ENCODE data around the gene HOXA5.

Gene HOXA5

GRCh38 chr7:27143023-27143949, at the start of gene HOXA5:
HOXA5 (minus strand) TSS chr7:27143681; CDS start chr7:27143607, 74 bp downstream.
- peaks cover 99% of the 10 kb centered on the region for H3K27me3 ChIP-seq (ENCODE audit: insufficient read depth, low read length)
- peaks cover 13% of the 10 kb centered on the region for H3K4me1 ChIP-seq (ENCODE audit: insufficient read depth, low read length)
- H3K4me3 ChIP-seq (ENCODE audit: low read length) = peak within 1 kb of the TSS; percentile 33
- peaks cover 6% of the 10 kb centered on the region for H3K9me3 ChIP-seq (ENCODE audit: low read length)
- H2AFZ ChIP-seq (ENCODE audit: low read depth, low read length) = peak within 1 kb of the TSS; percentile 87
- H3K36me3 ChIP-seq (ENCODE audit: insufficient read depth, low read length) = no peaks in the 10 kb centered on the region

- no peaks in the 10 kb centered on the region for H3K36me3 ChIP-seq (ENCODE audit: insufficient read depth, low read length)
- peak overlapping the region; percentile 36 for H2AFZ ChIP-seq (ENCODE audit: low read depth, low read length)
- H3K9me3 ChIP-seq (ENCODE audit: low read length) = no peaks in the 10 kb centered on the region
- H3K4me3 ChIP-seq (ENCODE audit: low read length) = no peak overlapping the region
- no peaks in the 10 kb centered on the region for H3K4me1 ChIP-seq (ENCODE audit: insufficient read depth, low read length)
- H3K27me3 ChIP-seq (ENCODE audit: insufficient read depth, low read length) = peaks cover 87% of the 10 kb centered on the region
These were observed 49.3 kb upstream of the HOXA5 start for GRCh38 chr7:27192546-27193334.

GRCh38 chr7:27191833-27192545, 48.5 kb upstream of the HOXA5 start:
- H3K36me3 ChIP-seq (ENCODE audit: insufficient read depth, low read length) = no peaks in the 10 kb centered on the region
- H3K27me3 ChIP-seq (ENCODE audit: insufficient read depth, low read length) = peaks cover 88% of the 10 kb centered on the region
- H3K4me1 ChIP-seq (ENCODE audit: insufficient read depth, low read length) = no peaks in the 10 kb centered on the region
- no peak overlapping the region for H2AFZ ChIP-seq (ENCODE audit: low read depth, low read length)
- no peaks in the 10 kb centered on the region for H3K9me3 ChIP-seq (ENCODE audit: low read length)
- H3K4me3 ChIP-seq (ENCODE audit: low read length) = no peak overlapping the region

GRCh38 chr7:27191161-27191731, 47.8 kb upstream of the HOXA5 start:
- Histone ChIP-seq H2AFZ (ENCODE audit: low read depth, low read length) (no peak overlapping the region), H3K27me3 (ENCODE audit: insufficient read depth, low read length) (peaks cover 95% of the 10 kb centered on the region), H3K36me3 (ENCODE audit: insufficient read depth, low read length) (no peaks in the 10 kb centered on the region), H3K4me3 (ENCODE audit: low read length) (no peak overlapping the region), H3K4me1 (ENCODE audit: insufficient read depth, low read length) (no peaks in the 10 kb centered on the region), H3K9me3 (ENCODE audit: low read length) (no peaks in the 10 kb centered on the region)

- Histone ChIP-seq H2AFZ (ENCODE audit: low read depth, low read length) (no peak overlapping the region), H3K4me3 (ENCODE audit: low read length) (no peak overlapping the region), H3K9me3 (ENCODE audit: low read length) (no peaks in the 10 kb centered on the region), H3K27me3 (ENCODE audit: insufficient read depth, low read length) (peaks cover 100% of the 10 kb centered on the region), H3K4me1 (ENCODE audit: insufficient read depth, low read length) (no peaks in the 10 kb centered on the region), H3K36me3 (ENCODE audit: insufficient read depth, low read length) (no peaks in the 10 kb centered on the region)
These were observed 46.7 kb upstream of the HOXA5 start for GRCh38 chr7:27189997-27190748.

- Histone ChIP-seq H3K9me3 (ENCODE audit: low read length) (no peaks in the 10 kb centered on the region), H3K27me3 (ENCODE audit: insufficient read depth, low read length) (peaks cover 100% of the 10 kb centered on the region), H2AFZ (ENCODE audit: low read depth, low read length) (no peak overlapping the region), H3K4me3 (ENCODE audit: low read length) (no peak overlapping the region), H3K36me3 (ENCODE audit: insufficient read depth, low read length) (no peaks in the 10 kb centered on the region), H3K4me1 (ENCODE audit: insufficient read depth, low read length) (peaks cover 3% of the 10 kb centered on the region)
These were observed 46.0 kb upstream of the HOXA5 start for GRCh38 chr7:27189295-27189996.

GRCh38 chr7:27188386-27189294, 45.2 kb upstream of the HOXA5 start:
- Histone ChIP-seq H3K36me3 (ENCODE audit: insufficient read depth, low read length) (no peaks in the 10 kb centered on the region), H3K4me1 (ENCODE audit: insufficient read depth, low read length) (peaks cover 3% of the 10 kb centered on the region), H2AFZ (ENCODE audit: low read depth, low read length) (no peak overlapping the region), H3K4me3 (ENCODE audit: low read length) (no peak overlapping the region), H3K27me3 (ENCODE audit: insufficient read depth, low read length) (peaks cover 98% of the 10 kb centered on the region), H3K9me3 (ENCODE audit: low read length) (no peaks in the 10 kb centered on the region)

GRCh38 chr7:27187475-27188385, 44.2 kb upstream of the HOXA5 start:
- Histone ChIP-seq H2AFZ (ENCODE audit: low read depth, low read length) (no peak overlapping the region), H3K36me3 (ENCODE audit: insufficient read depth, low read length) (no peaks in the 10 kb centered on the region), H3K4me1 (ENCODE audit: insufficient read depth, low read length) (peaks cover 3% of the 10 kb centered on the region), H3K27me3 (ENCODE audit: insufficient read depth, low read length) (peaks cover 98% of the 10 kb centered on the region), H3K4me3 (ENCODE audit: low read length) (no peak overlapping the region), H3K9me3 (ENCODE audit: low read length) (no peaks in the 10 kb centered on the region)

GRCh38 chr7:27186668-27187474, 43.4 kb upstream of the HOXA5 start:
- Histone ChIP-seq H3K27me3 (ENCODE audit: insufficient read depth, low read length) (peaks cover 98% of the 10 kb centered on the region), H3K36me3 (ENCODE audit: insufficient read depth, low read length) (no peaks in the 10 kb centered on the region)

More at GRCh38 chr7:27186668-27187474, 43.4 kb upstream of the HOXA5 start:
- Histone ChIP-seq H3K9me3 (ENCODE audit: low read length) (no peaks in the 10 kb centered on the region), H3K4me3 (ENCODE audit: low read length) (no peak overlapping the region), H2AFZ (ENCODE audit: low read depth, low read length) (no peak overlapping the region), H3K4me1 (ENCODE audit: insufficient read depth, low read length) (peaks cover 3% of the 10 kb centered on the region)
